Measurements from ENCODE around the gene TPCN1.

TPCN1 gene

GRCh38 chr12:113222730-113223531 lies 1.7 kb downstream of the TPCN1 start:
- no peak for DNase-seq (ENCODE audit: low read depth in 2 of 2, low spot score in 1 of 2)

GRCh38 chr12:113224955-113225354 lies 3.7 kb downstream of the TPCN1 start:
- no peak for DNase-seq (ENCODE audit: low read depth in 2 of 2, low spot score in 1 of 2)

- DNase-seq (ENCODE audit: low read depth in 2 of 2, low spot score in 1 of 2) = no peak
These were observed 5.7 kb downstream of the TPCN1 start for GRCh38 chr12:113226696-113227568.

GRCh38 chr12:113227686-113228391 lies 6.6 kb downstream of the TPCN1 start:
- no peak for DNase-seq (ENCODE audit: low read depth in 2 of 2, low spot score in 1 of 2)

- no peak for DNase-seq (ENCODE audit: low read depth in 2 of 2, low spot score in 1 of 2)
These were observed 7.2 kb downstream of the TPCN1 start for GRCh38 chr12:113228394-113229028.

- no peak for DNase-seq (ENCODE audit: low read depth in 2 of 2, low spot score in 1 of 2)
These were observed 9.3 kb downstream of the TPCN1 start for GRCh38 chr12:113230315-113231234.

- no peak for DNase-seq (ENCODE audit: low read depth in 2 of 2, low spot score in 1 of 2)
These were observed 10.2 kb downstream of the TPCN1 start for GRCh38 chr12:113231235-113232088.

- no peak for DNase-seq (ENCODE audit: low read depth in 2 of 2, low spot score in 1 of 2)
These were observed 11.0 kb downstream of the TPCN1 start for GRCh38 chr12:113232089-113232839.

GRCh38 chr12:113232840-113233585 lies 11.7 kb downstream of the TPCN1 start:
- DNase-seq (ENCODE audit: low read depth in 2 of 2, low spot score in 1 of 2) = peak in 1 of 2 donors; percentile 54

- DNase-seq (ENCODE audit: low read depth in 2 of 2, low spot score in 1 of 2) = no peak
These were observed 12.7 kb downstream of the TPCN1 start for GRCh38 chr12:113233967-113234366.

- DNase-seq (ENCODE audit: low read depth in 2 of 2, low spot score in 1 of 2) = no peak
These were observed 13.2 kb downstream of the TPCN1 start for GRCh38 chr12:113234483-113234882.

- no peak for DNase-seq (ENCODE audit: low read depth in 2 of 2, low spot score in 1 of 2)
These were observed 14.7 kb downstream of the TPCN1 start for GRCh38 chr12:113235976-113236375.

GRCh38 chr12:113236539-113237399 lies 15.5 kb downstream of the TPCN1 start:
- DNase-seq (ENCODE audit: low read depth in 2 of 2, low spot score in 1 of 2) = no peak

- no peak for DNase-seq (ENCODE audit: low read depth in 2 of 2, low spot score in 1 of 2)
These were observed 16.5 kb downstream of the TPCN1 start for GRCh38 chr12:113237748-113238147.

GRCh38 chr12:113238309-113238708 lies 17.0 kb downstream of the TPCN1 start:
- no peak for DNase-seq (ENCODE audit: low read depth in 2 of 2, low spot score in 1 of 2)

GRCh38 chr12:113239288-113239771 lies 18.1 kb downstream of the TPCN1 start:
- no peak for DNase-seq (ENCODE audit: low read depth in 2 of 2, low spot score in 1 of 2)

All from stimulated activated CD8-positive, alpha-beta memory T cell treated with anti-CD3 and anti-CD28 coated beads, Interleukin-4, amount 100 ng/mL, for 1 hour (primary cell).